ENCODE data around the gene MBTD1. TPM values are rescaled to one million over a fixed set of nuclear protein-coding genes. Genes with fewer than 3 reads are reported as not detected.

MBTD1 gene
- total and polyA plus RNA-seq, 4 donors, result 2.4 to 14.2 (median 7.8) TPM

DNA sequence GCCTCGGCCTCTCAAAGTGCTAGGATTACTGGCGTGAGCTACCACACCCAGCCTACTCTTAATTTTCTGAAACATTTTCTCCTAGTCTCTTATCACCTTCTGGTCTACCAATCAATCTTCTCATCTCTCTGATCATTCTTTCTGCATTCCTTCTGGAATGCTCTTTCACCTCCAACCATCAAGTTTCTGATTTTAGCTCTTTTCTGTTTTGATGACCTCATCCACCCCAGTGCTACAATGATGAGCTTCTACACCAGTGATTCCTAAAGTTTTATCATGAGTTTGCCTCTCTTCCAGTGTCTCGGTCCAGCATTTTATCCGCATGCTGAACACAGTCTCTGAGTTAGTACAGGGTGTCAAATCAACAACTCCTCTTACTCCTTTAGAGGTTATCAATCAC, 62.1 kb downstream of the MBTD1 start:
- Histone ChIP-seq H3K4me3 (ENCODE audit: low read depth in 1 of 3, low read length in 3 of 3) (no peak overlapping the region), H3K4me1 (ENCODE audit: control insufficient read depth in 4 of 4, insufficient read depth in 4 of 4, low read length in 3 of 4) (no peaks in the 10 kb centered on the region), H3K36me3 (ENCODE audit: control insufficient read depth in 4 of 4, insufficient read depth in 3 of 4, low read depth in 1 of 4, low read length in 3 of 4) (peaks cover 4 to 50% (median 39%) of the 10 kb centered on the region in 4 donors), H3K27me3 (ENCODE audit: control insufficient read depth in 4 of 4, insufficient read depth in 4 of 4, low read length in 3 of 4) (no peaks in the 10 kb centered on the region), H3K9me3 (ENCODE audit: control insufficient read depth in 4 of 4, low read length in 3 of 4) (no peaks in the 10 kb centered on the region), H3K9ac (ENCODE audit: low read depth in 1 of 2, low read length in 2 of 2) (no peak overlapping the region), H3K27ac (ENCODE audit: low read depth in 1 of 2, low read length in 2 of 2) (no peak overlapping the region)
- TF ChIP-seq EGR1 (IDR thresholded peaks at IDR 0.05; ENCODE audit: low read depth in 2 of 2) (no peak), YY1 (IDR thresholded peaks at IDR 0.05) (no peak), TAF1 (conservative IDR thresholded peaks at IDR 0.05) (no peak), GABPA (IDR thresholded peaks at IDR 0.05 in 1 of 2, conservative IDR thresholded peaks at IDR 0.05 in 1 of 2) (no peak)
- WGBS, result 94% methylated on average over 4 of the region's 4 CpGs
- DNase-seq (ENCODE audit: low spot score), result no peak

GRCh38 chr17:51191895-51192294, 68.0 kb downstream of the MBTD1 start:
- no peak overlapping the region for H3K9ac ChIP-seq (ENCODE audit: low read depth in 1 of 2, low read length in 2 of 2)
- H3K4me3 ChIP-seq (ENCODE audit: low read depth in 1 of 3, low read length in 3 of 3), result no peak overlapping the region
- H3K27ac ChIP-seq (ENCODE audit: low read depth in 1 of 2, low read length in 2 of 2), result no peak overlapping the region
- no peaks in the 10 kb centered on the region for H3K9me3 ChIP-seq (ENCODE audit: control insufficient read depth in 4 of 4, low read length in 3 of 4)
- TF ChIP-seq RXRA (IDR thresholded peaks at IDR 0.05) (no peak), EGR1 (IDR thresholded peaks at IDR 0.05; ENCODE audit: low read depth in 2 of 2) (no peak), YY1 (IDR thresholded peaks at IDR 0.05) (no peak), CTCF (IDR thresholded peaks at IDR 0.05; ENCODE audit: low read depth, low read length, missing input control) (no peak), REST (IDR thresholded peaks at IDR 0.05) (no peak), RAD21 (IDR thresholded peaks at IDR 0.05) (no peak), NR2F2 (IDR thresholded peaks at IDR 0.05) (no peak), GABPA (IDR thresholded peaks at IDR 0.05 in 1 of 2, conservative IDR thresholded peaks at IDR 0.05 in 1 of 2) (no peak), JUND (IDR thresholded peaks at IDR 0.05) (no peak), TAF1 (conservative IDR thresholded peaks at IDR 0.05) (no peak), FOXA1 (IDR thresholded peaks at IDR 0.05) (no peak), SP1 (IDR thresholded peaks at IDR 0.05) (no peak), FOXA2 (IDR thresholded peaks at IDR 0.05) (no peak), HNF4A (conservative IDR thresholded peaks at IDR 0.05) (no peak)
- TF ChIP-seq, protein P1, sequence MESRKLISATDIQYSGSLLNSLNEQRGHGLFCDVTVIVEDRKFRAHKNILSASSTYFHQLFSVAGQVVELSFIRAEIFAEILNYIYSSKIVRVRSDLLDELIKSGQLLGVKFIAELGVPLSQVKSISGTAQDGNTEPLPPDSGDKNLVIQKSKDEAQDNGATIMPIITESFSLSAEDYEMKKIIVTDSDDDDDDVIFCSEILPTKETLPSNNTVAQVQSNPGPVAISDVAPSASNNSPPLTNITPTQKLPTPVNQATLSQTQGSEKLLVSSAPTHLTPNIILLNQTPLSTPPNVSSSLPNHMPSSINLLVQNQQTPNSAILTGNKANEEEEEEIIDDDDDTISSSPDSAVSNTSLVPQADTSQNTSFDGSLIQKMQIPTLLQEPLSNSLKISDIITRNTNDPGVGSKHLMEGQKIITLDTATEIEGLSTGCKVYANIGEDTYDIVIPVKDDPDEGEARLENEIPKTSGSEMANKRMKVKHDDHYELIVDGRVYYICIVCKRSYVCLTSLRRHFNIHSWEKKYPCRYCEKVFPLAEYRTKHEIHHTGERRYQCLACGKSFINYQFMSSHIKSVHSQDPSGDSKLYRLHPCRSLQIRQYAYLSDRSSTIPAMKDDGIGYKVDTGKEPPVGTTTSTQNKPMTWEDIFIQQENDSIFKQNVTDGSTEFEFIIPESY (IDR thresholded peaks at IDR 0.05), result no peak
- TF ChIP-seq, protein P2, sequence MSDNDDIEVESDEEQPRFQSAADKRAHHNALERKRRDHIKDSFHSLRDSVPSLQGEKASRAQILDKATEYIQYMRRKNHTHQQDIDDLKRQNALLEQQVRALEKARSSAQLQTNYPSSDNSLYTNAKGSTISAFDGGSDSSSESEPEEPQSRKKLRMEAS (IDR thresholded peaks at IDR 0.05), result no peak
- WGBS, result 92% methylated on average over 2 of the region's 2 CpGs
- H3K4me1 ChIP-seq (ENCODE audit: control insufficient read depth in 4 of 4, insufficient read depth in 4 of 4, low read length in 3 of 4), result peaks cover 0 to 1% (median 0%) of the 10 kb centered on the region in 4 donors
- H3K27me3 ChIP-seq (ENCODE audit: control insufficient read depth in 4 of 4, insufficient read depth in 4 of 4, low read length in 3 of 4), result no peaks in the 10 kb centered on the region
- DNase-seq (ENCODE audit: low spot score), result no peak
- peaks cover 8 to 47% (median 34%) of the 10 kb centered on the region in 4 donors for H3K36me3 ChIP-seq (ENCODE audit: control insufficient read depth in 4 of 4, insufficient read depth in 3 of 4, low read depth in 1 of 4, low read length in 3 of 4)

Data from liver (tissue), 9 donors.